ENCODE measurements around the gene GSTA4. TPM values are rescaled to one million over a fixed set of nuclear protein-coding genes. Genes with fewer than 3 reads are reported as not detected.

Gene GSTA4
- total RNA-seq, 1 experiment from 2014 or later: 5.3 TPM

GRCh38 chr6:53031281-53031680 lies 36.2 kb upstream of the GSTA4 start:
- no peaks in the 10 kb centered on the region for H3K4me1 Mint-ChIP-seq (ENCODE audit: insufficient read depth, unreplicated experiment)
- no peaks in the 10 kb centered on the region for H3K9me3 Mint-ChIP-seq (ENCODE audit: unreplicated experiment)
- ChIA-PET CTCF (no interaction called here), POLR2A (no interaction called here)
- TF ChIP-seq CTCF (IDR thresholded peaks at IDR 0.05; ENCODE audit: unreplicated experiment): no peak
- BruUV-seq (replicated peaks): no TSS peak
- H3K27ac Mint-ChIP-seq (ENCODE audit: low read depth, unreplicated experiment): no peak overlapping the region
- intact Hi-C loops (cut with micrococcal nuclease): no loop called here
- H3K4me3 Mint-ChIP-seq (ENCODE audit: unreplicated experiment): no peak overlapping the region
- H3K27me3 Mint-ChIP-seq (ENCODE audit: insufficient read depth, unreplicated experiment): no peaks in the 10 kb centered on the region
- peaks cover 38% of the 10 kb centered on the region for H3K36me3 Mint-ChIP-seq (ENCODE audit: insufficient read depth, unreplicated experiment)
- no peak for DNase-seq (ENCODE audit: unreplicated experiment)

- Mint-ChIP-seq H3K4me3 (ENCODE audit: unreplicated experiment) (no peak overlapping the region), H3K27me3 (ENCODE audit: insufficient read depth, unreplicated experiment) (no peaks in the 10 kb centered on the region), H3K4me1 (ENCODE audit: insufficient read depth, unreplicated experiment) (no peaks in the 10 kb centered on the region), H3K36me3 (ENCODE audit: insufficient read depth, unreplicated experiment) (peaks cover 38% of the 10 kb centered on the region), H3K9me3 (ENCODE audit: unreplicated experiment) (no peaks in the 10 kb centered on the region), H3K27ac (ENCODE audit: low read depth, unreplicated experiment) (no peak overlapping the region)
- ChIA-PET CTCF (interaction anchor here (0.5 kb wide), 1 partner anchor 122 kb away, joined by 4 read pairs; no protein-coding TSS in a partner anchor), POLR2A (interaction anchor here (1.2 kb wide), 2 partner anchors 12 to 49 kb away, joined by 3 read pairs; no protein-coding TSS in a partner anchor)
- no peak for TF ChIP-seq CTCF (IDR thresholded peaks at IDR 0.05; ENCODE audit: unreplicated experiment)
- no peak for DNase-seq (ENCODE audit: unreplicated experiment)
- BruUV-seq (replicated peaks): no TSS peak
- intact Hi-C loops (cut with micrococcal nuclease): no loop called here
These were observed 34.7 kb upstream of the GSTA4 start for GRCh38 chr6:53029761-53030160.

GRCh38 chr6:53029257-53029656 lies 34.2 kb upstream of the GSTA4 start:
- DNase-seq (ENCODE audit: unreplicated experiment): no peak
- Mint-ChIP-seq H3K36me3 (ENCODE audit: insufficient read depth, unreplicated experiment) (peaks cover 38% of the 10 kb centered on the region), H3K27ac (ENCODE audit: low read depth, unreplicated experiment) (no peak overlapping the region), H3K27me3 (ENCODE audit: insufficient read depth, unreplicated experiment) (no peaks in the 10 kb centered on the region), H3K9me3 (ENCODE audit: unreplicated experiment) (no peaks in the 10 kb centered on the region), H3K4me1 (ENCODE audit: insufficient read depth, unreplicated experiment) (no peaks in the 10 kb centered on the region), H3K4me3 (ENCODE audit: unreplicated experiment) (no peak overlapping the region)
- POLR2A ChIA-PET: interaction anchor here (1.2 kb wide), 1 partner anchor 48 kb away, joined by 3 read pairs; no protein-coding TSS in a partner anchor
- no TSS peak for BruUV-seq (replicated peaks)
- CTCF ChIA-PET: interaction anchor here (0.5 kb wide), 1 partner anchor 122 kb away, joined by 4 read pairs; no protein-coding TSS in a partner anchor
- no peak for TF ChIP-seq CTCF (IDR thresholded peaks at IDR 0.05; ENCODE audit: unreplicated experiment)
- intact Hi-C loops (cut with micrococcal nuclease): no loop called here

- ChIA-PET CTCF (interaction anchor here (0.7 kb wide), 1 partner anchor 31 kb away, joined by 3 read pairs; no protein-coding TSS in a partner anchor), POLR2A (no interaction called here)
- Mint-ChIP-seq H3K27ac (ENCODE audit: low read depth, unreplicated experiment) (no peak overlapping the region), H3K4me3 (ENCODE audit: unreplicated experiment) (no peak overlapping the region), H3K36me3 (ENCODE audit: insufficient read depth, unreplicated experiment) (peaks cover 38% of the 10 kb centered on the region), H3K9me3 (ENCODE audit: unreplicated experiment) (no peaks in the 10 kb centered on the region), H3K4me1 (ENCODE audit: insufficient read depth, unreplicated experiment) (no peaks in the 10 kb centered on the region), H3K27me3 (ENCODE audit: insufficient read depth, unreplicated experiment) (no peaks in the 10 kb centered on the region)
- intact Hi-C loops (cut with micrococcal nuclease): no loop called here
- DNase-seq (ENCODE audit: unreplicated experiment): no peak
- no peak for TF ChIP-seq CTCF (IDR thresholded peaks at IDR 0.05; ENCODE audit: unreplicated experiment)
- no TSS peak for BruUV-seq (replicated peaks)
These were observed 33.4 kb upstream of the GSTA4 start for GRCh38 chr6:53028467-53028866.
